GM18511 (cell line): ENCODE data around the gene GABRR2.

ENCODE experiments used
- ATAC-seq: cut with Tn5 transposase; IDR thresholded peaks from one replicate; pipeline ENCODE4 v1.9.1; 2021; ENCODE audit warnings: mild to moderate bottlenecking, moderate library complexity; ENCODE audit not compliant: unreplicated experiment

Gene GABRR2

GRCh38 chr6:89315249-89315885 is at the start of gene GABRR2:
GABRR2 (minus strand) TSS chr6:89315299; CDS start chr6:89315165, 134 bp downstream.
- no peak for ATAC-seq

GRCh38 chr6:89364586-89364985 is 49.5 kb upstream of the GABRR2 start:
- no peak for ATAC-seq

- no peak for ATAC-seq
These were observed 46.1 kb upstream of the GABRR2 start for GRCh38 chr6:89361171-89361570.

DNA sequence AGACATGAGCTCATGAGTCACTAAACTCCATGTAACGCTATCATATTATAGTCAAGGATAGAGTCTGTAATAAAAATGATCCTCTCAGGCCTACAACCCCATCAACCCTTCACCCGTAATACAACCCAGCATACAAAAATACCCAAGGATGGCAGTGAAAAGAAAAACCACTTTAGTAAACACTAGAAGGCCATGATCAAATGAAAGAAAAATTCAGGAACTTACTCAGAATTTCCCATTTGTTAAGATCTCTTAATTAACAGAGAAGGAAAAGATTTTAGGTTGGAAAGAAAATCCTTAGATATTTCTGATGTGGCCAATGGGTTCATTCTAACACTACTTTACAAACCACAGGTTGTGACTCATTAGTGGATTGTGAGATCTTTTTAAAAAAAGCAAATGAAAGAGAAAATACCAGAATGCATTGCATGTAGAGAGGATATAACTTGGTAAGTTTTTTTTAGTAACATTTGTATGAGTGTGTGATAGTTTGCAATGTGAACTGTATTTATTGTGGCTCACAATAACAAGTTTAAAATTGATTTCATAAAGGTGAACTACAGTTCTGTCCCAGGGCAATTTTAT is 45.4 kb upstream of the GABRR2 start:
- ATAC-seq: peak; percentile 58

GRCh38 chr6:89359561-89359960 is 44.5 kb upstream of the GABRR2 start:
- ATAC-seq: no peak

GRCh38 chr6:89357390-89357789 is 42.3 kb upstream of the GABRR2 start:
- ATAC-seq: peak; percentile 55

GRCh38 chr6:89356642-89357170 is 41.6 kb upstream of the GABRR2 start:
- ATAC-seq: no peak

GRCh38 chr6:89355511-89356194 is 40.6 kb upstream of the GABRR2 start:
- no peak for ATAC-seq

- ATAC-seq: no peak
These were observed 38.7 kb upstream of the GABRR2 start for GRCh38 chr6:89353702-89354392.

DNA sequence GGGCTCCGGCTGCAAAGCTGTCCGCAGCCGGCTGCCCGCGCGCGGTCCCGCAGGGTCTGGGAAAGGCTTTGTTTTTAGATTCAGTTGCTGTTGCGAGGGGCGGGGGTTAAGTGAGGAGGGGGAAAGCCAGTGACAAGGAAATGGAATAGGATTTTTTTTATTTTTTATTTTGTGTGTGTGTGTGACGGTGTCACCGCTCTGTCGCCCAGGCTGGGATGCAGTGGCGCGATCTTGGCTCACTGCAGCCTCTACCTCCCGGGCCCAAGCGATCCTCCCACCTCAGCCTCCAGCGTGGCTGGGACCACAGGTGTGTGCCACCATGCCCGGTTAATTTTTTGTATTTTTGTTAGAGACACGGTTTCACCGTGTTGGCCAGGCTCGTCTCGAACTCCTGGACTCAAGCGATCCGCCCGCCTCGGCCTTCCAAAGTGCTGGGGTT is 38.0 kb upstream of the GABRR2 start:
- no peak for ATAC-seq

DNA sequence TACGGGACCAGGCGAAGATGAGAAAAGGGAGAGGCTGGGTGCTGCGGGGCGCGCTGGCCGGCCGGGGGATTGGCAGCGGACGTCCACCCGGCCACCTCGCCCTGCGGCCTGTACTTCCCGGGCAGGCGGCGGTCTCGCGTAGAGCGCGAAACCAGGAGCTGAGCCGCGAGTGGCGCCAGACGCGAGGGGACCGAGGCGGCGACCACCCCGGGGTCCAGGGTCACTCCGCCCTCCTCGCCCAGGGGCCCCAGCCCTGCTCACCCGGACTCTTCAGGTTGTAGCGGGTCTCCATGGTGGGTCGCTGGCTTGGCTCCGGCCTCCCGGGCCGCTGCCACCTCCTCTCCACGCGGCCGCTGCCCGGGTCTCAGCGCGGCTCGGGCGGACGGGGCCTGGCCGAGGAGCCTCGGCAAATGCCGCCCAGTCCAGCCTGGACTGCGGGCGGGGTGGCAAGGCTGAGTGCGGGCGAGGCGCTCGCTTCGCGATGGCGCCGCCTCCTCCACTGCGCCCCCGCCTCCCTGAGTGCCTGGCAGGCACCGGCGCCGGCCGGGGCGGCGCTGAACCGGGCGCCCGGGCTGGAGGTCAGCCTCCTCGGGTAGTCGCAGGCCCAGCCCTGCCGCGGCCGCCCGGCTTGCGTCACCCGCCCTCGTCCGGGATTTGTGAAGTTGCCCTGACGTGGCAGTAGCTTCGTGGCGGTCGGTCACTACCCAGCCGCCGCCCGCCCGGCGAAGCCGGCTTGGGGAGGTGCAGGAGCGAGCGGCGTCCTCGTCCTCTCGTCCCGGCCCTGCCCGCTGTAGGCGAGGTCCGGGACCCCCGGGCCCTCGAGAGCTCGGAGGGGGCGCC is 37.4 kb upstream of the GABRR2 start, which contains the start of gene UBE2J1:
TSS of gene UBE2J1 (minus strand) at position 445 of the 840 bp plus-strand sequence. CDS start at position 292, 153 bp downstream.
- peak; percentile 49 for ATAC-seq

GRCh38 chr6:89351671-89352277 is 36.7 kb upstream of the GABRR2 start:
- no peak for ATAC-seq

DNA sequence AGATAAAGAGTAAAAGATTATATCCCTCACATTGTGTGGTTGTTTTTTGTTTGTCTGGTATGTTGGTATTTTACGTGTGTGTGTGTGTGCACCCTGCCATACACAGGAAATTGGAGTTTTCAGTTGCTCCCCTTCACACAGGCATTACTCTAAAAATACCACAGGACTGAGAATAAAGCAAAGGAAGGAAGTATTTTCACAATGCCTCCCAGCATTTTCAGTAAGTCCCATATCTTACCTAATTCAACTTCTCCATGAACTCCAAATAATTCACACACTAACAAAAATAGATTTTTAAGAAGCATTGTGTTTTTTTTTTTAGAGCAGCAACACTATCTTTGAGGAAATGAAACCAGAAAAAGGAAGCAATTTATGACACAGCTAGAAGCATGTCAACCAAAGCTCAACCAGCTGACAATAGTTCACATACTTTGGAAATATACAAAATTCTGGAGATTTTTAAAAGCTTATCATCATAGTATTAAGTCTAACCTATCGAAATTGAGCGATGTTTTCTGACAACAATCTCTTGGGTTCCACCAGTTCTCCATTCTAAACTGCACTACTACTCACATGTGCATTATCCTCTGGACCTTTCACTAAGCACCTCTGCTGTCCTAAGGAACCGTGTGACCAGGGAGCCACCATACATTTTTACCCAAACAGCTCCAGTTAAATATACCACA is 35.3 kb upstream of the GABRR2 start:
- ATAC-seq: peak; percentile 57

- ATAC-seq: no peak
These were observed 33.3 kb upstream of the GABRR2 start for GRCh38 chr6:89348372-89348771.

- no peak for ATAC-seq
These were observed 32.7 kb upstream of the GABRR2 start for GRCh38 chr6:89347825-89348224.

DNA sequence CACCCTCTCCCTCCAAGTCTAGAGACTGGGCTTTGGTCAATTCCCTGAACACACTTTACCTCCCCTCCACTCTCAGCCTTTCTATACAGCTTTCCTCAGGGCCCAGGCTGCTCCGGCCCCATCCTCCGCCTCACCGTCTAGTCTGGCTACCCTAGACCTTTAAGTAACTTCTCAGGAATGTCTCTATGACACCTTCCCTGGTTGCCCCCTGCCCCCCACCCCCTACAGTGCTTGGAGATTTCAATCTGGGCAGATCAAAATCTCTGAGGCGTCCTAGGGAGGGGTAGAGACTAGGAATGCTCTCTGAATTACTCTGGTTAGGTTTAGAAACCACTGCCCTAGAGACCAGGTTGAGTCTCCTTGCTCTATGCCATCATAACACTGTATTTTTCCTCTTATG is 31.3 kb upstream of the GABRR2 start:
- no peak for ATAC-seq

DNA sequence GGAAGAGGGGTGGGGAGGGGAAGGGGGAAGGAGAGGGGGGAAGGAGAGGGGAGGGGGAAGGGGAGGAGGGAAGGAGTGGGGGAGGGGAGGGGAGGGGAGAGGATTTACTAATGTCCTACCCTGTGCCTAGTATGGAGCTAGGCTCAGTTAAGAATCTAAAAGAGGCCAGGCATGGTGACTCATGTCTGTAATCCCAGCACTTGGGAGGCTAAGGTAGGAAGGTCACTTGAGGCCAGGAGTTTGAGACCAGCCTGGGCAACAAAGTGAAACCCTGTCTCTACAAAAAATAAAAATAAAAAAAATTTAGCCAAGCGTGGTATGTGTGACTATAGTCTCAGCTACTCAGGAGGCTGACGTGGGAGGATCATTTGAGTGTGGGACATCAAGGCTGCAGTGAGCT is 24.5 kb upstream of the GABRR2 start:
- no peak for ATAC-seq

DNA sequence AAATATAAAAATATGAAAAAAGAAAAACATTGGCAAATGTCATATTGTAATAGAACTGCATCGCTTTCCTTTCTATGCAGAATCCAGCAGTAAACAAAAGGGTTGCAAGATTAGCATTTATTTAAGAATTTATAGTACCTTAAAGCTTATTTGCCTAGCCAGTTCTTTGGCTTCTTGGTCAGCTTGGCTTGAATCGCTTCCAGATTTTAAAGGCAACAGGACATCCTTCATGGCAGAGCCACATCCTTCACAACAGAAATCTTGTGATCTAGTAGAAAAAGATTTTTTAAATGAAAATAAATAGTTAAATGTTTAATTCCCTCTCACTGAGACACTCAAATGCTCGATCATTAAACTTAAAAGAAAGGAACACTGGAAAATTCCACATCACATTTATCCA is 20.1 kb upstream of the GABRR2 start:
- no peak for ATAC-seq

- no peak for ATAC-seq
These were observed 15.8 kb upstream of the GABRR2 start for GRCh38 chr6:89330910-89331309.
